Endothelial cell of umbilical vein (primary cell): Measurements from ENCODE around the gene FZD2. TPM values are rescaled to one million over a fixed set of nuclear protein-coding genes. Genes with fewer than 3 reads are reported as not detected.

ENCODE experiments used
- BruUV-seq: library from RNA; stranded (reverse); fragments of 400-500 nt; replicated peaks from 2 replicates; lab custom pipeline; 2021; lab: Mats Ljungman, UMichigan
- CTCF ChIA-PET: fragments of 300-600, 350-600 bp; sonication (Branson Sonifier 250); formaldehyde crosslinking; loops from one replicate; lab custom pipeline; 2021; ENCODE audit warnings: antibody characterized with exemption, inconsistent platforms; lab: Charles Lee
- POLR2A ChIA-PET: fragments of 300-600, 350-600 bp; sonication (Branson Sonifier 250); formaldehyde crosslinking; loops from one replicate; lab custom pipeline; 2021; ENCODE audit warnings: antibody characterized with exemption, inconsistent platforms; lab: Charles Lee
- DNase-seq: peaks from one replicate; pipeline ENCODE4 v3.0.0-alpha.2; 2011; ENCODE audit warnings: low read depth, low spot score
- FAIRE-seq: peaks from 2 replicates; lab custom pipeline; 2011; peaks lifted over from hg19 to GRCh38; lab: Jason Lieb, UNC
- H2AFZ ChIP-seq: 2 replicates; pipeline ENCODE4 v1.6.0; 2012; ENCODE audit warnings: low read depth, low read length, control low read depth, inconsistent platforms
- H3K27ac ChIP-seq: 2 replicates; pipeline ENCODE4 v1.5.1; 2011; ENCODE audit warnings: low read depth, mild to moderate bottlenecking, control low read depth, low read length, moderate library complexity; ENCODE audit not compliant: insufficient read depth
- H3K27me3 ChIP-seq, 2 experiments: 2 replicates each; pipeline versions ENCODE4 v1.6.0 to v1.6.1; 2011; ENCODE audit warnings: low read length in 2 of 2, mixed read lengths in 1 of 2; ENCODE audit not compliant: control insufficient read depth in 2 of 2, insufficient read depth in 2 of 2
- H3K36me3 ChIP-seq, 2 experiments: 2 replicates in 1 of 2; 3 replicates in 1 of 2; pipeline ENCODE4 v1.5.1; 2011; ENCODE audit warnings: low read length in 2 of 2, mild to moderate bottlenecking in 1 of 2, moderate library complexity in 1 of 2; ENCODE audit not compliant: control insufficient read depth in 2 of 2, insufficient read depth in 2 of 2; ENCODE audit errors: extremely low read depth in 1 of 2
- H3K4me1 ChIP-seq: 3 replicates; pipeline ENCODE4 v1.5.1; 2011; ENCODE audit warnings: mild to moderate bottlenecking, low read length; ENCODE audit not compliant: control insufficient read depth, insufficient read depth; ENCODE audit errors: extremely low read depth
- H3K4me2 ChIP-seq: 2 replicates; pipeline ENCODE4 v1.6.1; 2011; ENCODE audit warnings: low read length, control low read depth, mixed read lengths; ENCODE audit not compliant: insufficient read depth
- H3K4me3 ChIP-seq, 3 experiments: fragments of 200-600 bp in 1 of 3; sonication (generic), shearing (Covaris generic) in 1 of 3; replicated peaks in 1 of 3; 2 replicates each; pipeline ENCODE4 v1.5.1; 2011 to 2016; ENCODE audit warnings: control low read depth in 3 of 3, low read length in 3 of 3, mild to moderate bottlenecking in 2 of 3, inconsistent platforms in 1 of 3, low read depth in 1 of 3, moderate library complexity in 1 of 3; ENCODE audit not compliant: insufficient read depth in 1 of 3
- H3K79me2 ChIP-seq: 2 replicates; pipeline ENCODE4 v1.6.0; 2012; ENCODE audit warnings: low read length, inconsistent platforms; ENCODE audit not compliant: control insufficient read depth, insufficient read depth
- H3K9ac ChIP-seq: replicated peaks from 2 replicates; pipeline ENCODE3; 2011; ENCODE audit warnings: low read length, control low read depth; ENCODE audit not compliant: insufficient read depth; ENCODE audit errors: extremely low read depth
- H3K9me1 ChIP-seq: replicated peaks from 3 replicates; pipeline ENCODE4 v1.6.0; 2011; ENCODE audit warnings: mild to moderate bottlenecking, low read length; ENCODE audit not compliant: control insufficient read depth, insufficient read depth; ENCODE audit errors: extremely low read depth
- H3K9me3 ChIP-seq: replicated peaks from 2 replicates; pipeline ENCODE4 v1.5.1; 2012; ENCODE audit warnings: low read length, inconsistent platforms; ENCODE audit not compliant: control insufficient read depth, insufficient read depth
- H4K20me1 ChIP-seq: replicated peaks from 2 replicates; pipeline ENCODE3; 2011; ENCODE audit warnings: mild to moderate bottlenecking, low read length; ENCODE audit not compliant: control insufficient read depth, insufficient read depth; ENCODE audit errors: extremely low read depth
- CTCF ChIP-seq, 2 donors: IDR thresholded peaks; 1 replicate in 1 of 2; 2 replicates in 1 of 2; pipeline ENCODE4 v1.5.1; 2011; ENCODE audit warnings: low read length in 2 of 2, mild to moderate bottlenecking in 2 of 2, moderate library complexity in 2 of 2, control low read depth in 1 of 2, inconsistent platforms in 1 of 2, low read depth in 1 of 2; ENCODE audit not compliant: insufficient read depth in 1 of 2; ENCODE audit errors: extremely low read depth in 1 of 2
- EZH2 ChIP-seq: IDR thresholded peaks from 2 replicates; pipeline ENCODE4 v1.6.1; 2012; ENCODE audit warnings: borderline replicate concordance, low read depth, mild to moderate bottlenecking, moderate library complexity, low read length, inconsistent platforms; ENCODE audit not compliant: severe bottlenecking
- FOS ChIP-seq: IDR thresholded peaks from 2 replicates; pipeline ENCODE4 v1.6.1; 2011; ENCODE audit warnings: mild to moderate bottlenecking, low read length, moderate library complexity, borderline replicate concordance; ENCODE audit not compliant: insufficient read depth
- GATA2 ChIP-seq: IDR thresholded peaks from 2 replicates; pipeline ENCODE4 v1.7.0; 2011; ENCODE audit warnings: low read depth, mild to moderate bottlenecking, moderate library complexity, mixed read lengths, low read length; ENCODE audit not compliant: insufficient read length, insufficient read depth
- JUN ChIP-seq: IDR thresholded peaks from 2 replicates; pipeline ENCODE4 v1.6.1; 2011; ENCODE audit warnings: borderline replicate concordance, low read depth; ENCODE audit not compliant: insufficient read length, insufficient read depth
- MAX ChIP-seq: IDR thresholded peaks from 2 replicates; pipeline ENCODE4 v1.6.1; 2011; ENCODE audit not compliant: insufficient read depth, insufficient read length
- MYC ChIP-seq: IDR thresholded peaks from one replicate; pipeline ENCODE4 v1.6.1; 2011; ENCODE audit warnings: mild to moderate bottlenecking, low read depth, low read length
- POLR2A ChIP-seq: IDR thresholded peaks from 2 replicates; pipeline ENCODE4 v1.6.1; 2012; ENCODE audit warnings: low read depth, mild to moderate bottlenecking, control low read depth, low read length
- POLR2AphosphoS5 ChIP-seq: IDR thresholded peaks from 2 replicates; pipeline ENCODE4 v1.6.1; 2012; ENCODE audit warnings: low read depth, mild to moderate bottlenecking, control low read depth, low read length, moderate library complexity; ENCODE audit not compliant: insufficient read depth
- dilution Hi-C: fragments of 300-500 bp; cut with MboI; formaldehyde crosslinking; loops from one replicate; pipeline ENCODE4 v1.15.0; 2019; ENCODE audit warnings: low sequenced_read_pairs; ENCODE audit not compliant: extremely low pct_ligation_motif_present
- intact Hi-C: fragments of 100-400 bp; cut with micrococcal nuclease; formaldehyde crosslinking; loops from one replicate; pipeline ENCODE4 v1.10.0; 2022
- polyA plus RNA-seq, 4 experiments: library from polyadenylated mRNA; depleted of rRNA in 3 of 4; stranded (reverse) in 3 of 4; unstranded in 1 of 4; fragments of >200 nt; gene quantifications; 2 replicates each; pipeline versions ENCODE4 v1.2.1 to v1.2.3, GENCODE V29; 2011 to 2012; ENCODE audit warnings: missing spikeins in 1 of 4
- total RNA-seq: library from RNA; stranded (reverse); gene quantifications from 2 replicates; pipeline ENCODE4 v1.2.3, GENCODE V29; 2021

FZD2 gene
- total and polyA plus RNA-seq, 2 donors (not counting 3 experiments of a cell fraction or from before 2014, with no cell fraction given): 5.8 to 14.0 TPM

GRCh38 chr17:44585315-44585714 lies 28.0 kb downstream of the FZD2 start:
- no peak for TF ChIP-seq POLR2A
- no peak for TF ChIP-seq EZH2
- TF ChIP-seq POLR2AphosphoS5: no peak
- no peak for TF ChIP-seq MYC
- no peak for TF ChIP-seq MAX
- no peak for TF ChIP-seq JUN
- no peak for TF ChIP-seq GATA2
- no peak for TF ChIP-seq FOS
- TF ChIP-seq CTCF (IDR thresholded peaks at IDR 0.05; ENCODE audit: extremely low read depth in 1 of 2, insufficient read depth in 1 of 2, low read depth in 1 of 2, low read length in 2 of 2): no peak
- ChIA-PET CTCF (no interaction called here), POLR2A (no interaction called here)
- BruUV-seq: no TSS peak
- Histone ChIP-seq H4K20me1 (no peaks in the 10 kb centered on the region), H3K9me3 (no peaks in the 10 kb centered on the region), H3K4me3 (no peak overlapping the region), H3K27ac (no peak overlapping the region), H3K9ac (no peak overlapping the region), H2AFZ (no peak overlapping the region), H3K79me2 (no peaks in the 10 kb centered on the region), H3K36me3 (no peaks in the 10 kb centered on the region), H3K27me3 (peaks cover 2 to 4% of the 10 kb centered on the region in 2 experiments), H3K9me1 (no peaks in the 10 kb centered on the region), H3K4me2 (no peak overlapping the region), H3K4me1 (peaks cover 7% of the 10 kb centered on the region)
- dilution Hi-C loops: no loop called here
- no peak for FAIRE-seq
- no peak for DNase-seq
- intact Hi-C loops: no loop called here
